Keratinocyte (primary cell): ENCODE measurements around the gene KIF21B. TPM values are rescaled to one million over a fixed set of nuclear protein-coding genes. Genes with fewer than 3 reads are reported as not detected.

ENCODE experiments used
- DNase-seq: peaks from one replicate; pipeline ENCODE4 v3.0.0-alpha.2; 2011; ENCODE audit warnings: low read depth, missing footprints, low spot score
- FAIRE-seq: peaks from 2 replicates; lab custom pipeline; 2011; peaks lifted over from hg19 to GRCh38; lab: Jason Lieb, UNC
- H2AFZ ChIP-seq: 2 replicates; pipeline ENCODE4 v1.6.0; 2012; ENCODE audit warnings: low read length, control low read depth, inconsistent platforms; ENCODE audit not compliant: control insufficient read depth
- H3K27ac ChIP-seq: 2 replicates; pipeline ENCODE4 v1.5.1; 2011; ENCODE audit warnings: low read length; ENCODE audit not compliant: control insufficient read depth, insufficient read depth
- H3K27me3 ChIP-seq: 3 replicates; pipeline ENCODE4 v1.6.0; 2011; ENCODE audit warnings: low read length; ENCODE audit not compliant: control insufficient read depth, insufficient read depth; ENCODE audit errors: extremely low read depth
- H3K36me3 ChIP-seq, 2 experiments: 2 replicates in 1 of 2; 3 replicates in 1 of 2; pipeline ENCODE4 v1.5.1; 2011; ENCODE audit warnings: low read length in 2 of 2, mild to moderate bottlenecking in 1 of 2; ENCODE audit not compliant: control insufficient read depth in 2 of 2, insufficient read depth in 2 of 2; ENCODE audit errors: extremely low read depth in 1 of 2
- H3K4me1 ChIP-seq: 3 replicates; pipeline ENCODE4 v1.5.1; 2011; ENCODE audit warnings: low read length; ENCODE audit not compliant: control insufficient read depth, insufficient read depth; ENCODE audit errors: extremely low read depth
- H3K4me2 ChIP-seq: 3 replicates; pipeline ENCODE4 v1.6.0; 2011; ENCODE audit warnings: low read depth, low read length; ENCODE audit not compliant: control insufficient read depth, insufficient read depth; ENCODE audit errors: extremely low read depth
- H3K4me3 ChIP-seq, 3 experiments: fragments of 200-600 bp in 1 of 3; sonication (generic) in 1 of 3; 2 replicates in 2 of 3; 3 replicates in 1 of 3; pipeline ENCODE4 v1.5.1; 2011 to 2016; ENCODE audit warnings: low read length in 3 of 3, mild to moderate bottlenecking in 3 of 3, control low read depth in 2 of 3, inconsistent platforms in 1 of 3, low read depth in 1 of 3, mixed read lengths in 1 of 3, mixed run types in 1 of 3, moderate library complexity in 1 of 3; ENCODE audit not compliant: control insufficient read depth in 2 of 3, insufficient read depth in 2 of 3; ENCODE audit errors: extremely low read depth in 1 of 3
- H3K79me2 ChIP-seq: 2 replicates; pipeline ENCODE4 v1.6.0; 2012; ENCODE audit warnings: low read length; ENCODE audit not compliant: control insufficient read depth, insufficient read depth
- H3K9ac ChIP-seq: 3 replicates; pipeline ENCODE4 v1.6.0; 2011; ENCODE audit warnings: low read length; ENCODE audit not compliant: control insufficient read depth, insufficient read depth; ENCODE audit errors: extremely low read depth
- H3K9me1 ChIP-seq: 3 replicates; pipeline ENCODE4 v1.6.0; 2011; ENCODE audit warnings: low read length; ENCODE audit not compliant: control insufficient read depth, insufficient read depth; ENCODE audit errors: extremely low read depth
- H3K9me3 ChIP-seq: 2 replicates; pipeline ENCODE4 v1.5.1; 2012; ENCODE audit warnings: low read depth, low read length; ENCODE audit not compliant: control insufficient read depth
- H4K20me1 ChIP-seq: 3 replicates; pipeline ENCODE4 v1.6.0; 2011; ENCODE audit warnings: low read length; ENCODE audit not compliant: control insufficient read depth, insufficient read depth; ENCODE audit errors: extremely low read depth
- EZH2 ChIP-seq: IDR thresholded peaks from one replicate; pipeline ENCODE4 v1.6.1; 2012; ENCODE audit warnings: inconsistent platforms, mild to moderate bottlenecking, low read length, moderate library complexity
- dilution Hi-C: fragments of 300-500 bp; cut with MboI; formaldehyde crosslinking; loops from one replicate; pipeline ENCODE4 v1.7.0; 2020; ENCODE audit warnings: low sequenced_read_pairs; ENCODE audit not compliant: extremely low pct_ligation_motif_present
- polyA plus RNA-seq, 5 experiments: library from polyadenylated mRNA; depleted of rRNA in 3 of 5; stranded (reverse) in 3 of 5; stranded (forward) in 1 of 5; unstranded in 1 of 5; fragments of >200 nt; gene quantifications; 1 replicate in 1 of 5; 2 replicates in 3 of 5; 3 replicates in 1 of 5; pipeline versions ENCODE4 v1.2.1 to v1.2.3, GENCODE V29; 2011 to 2012; ENCODE audit warnings: missing spikeins in 2 of 5, low read depth in 1 of 5, low replicate concordance in 1 of 5
- TF ChIP-seq, protein P1 (sequence below), 3 experiments: IDR thresholded peaks in 1 of 3; conservative IDR thresholded peaks in 1 of 3; optimal IDR thresholded peaks in 1 of 3; 2 replicates in 2 of 3; 3 replicates in 1 of 3; pipeline versions ENCODE3 to v1.5.1; 2011; ENCODE audit warnings: low read length in 3 of 3, mild to moderate bottlenecking in 3 of 3, moderate library complexity in 2 of 3, control low read depth in 1 of 3, inconsistent platforms in 1 of 3; ENCODE audit not compliant: insufficient read depth in 2 of 3; ENCODE audit errors: extremely low read depth in 1 of 3

Gene KIF21B
- polyA plus RNA-seq, 1 donor (not counting 4 experiments of a cell fraction or from before 2014, with no cell fraction given) = 0.17 TPM

- Histone ChIP-seq H3K27ac (no peak overlapping the region), H2AFZ (no peak overlapping the region), H3K9ac (no peak overlapping the region), H3K4me3 (no peak overlapping the region), H3K4me2 (peak overlapping the region; percentile 29), H3K9me3 (no peaks in the 10 kb centered on the region), H3K27me3 (peaks cover 5% of the 10 kb centered on the region), H3K79me2 (no peaks in the 10 kb centered on the region), H3K9me1 (no peaks in the 10 kb centered on the region), H4K20me1 (no peaks in the 10 kb centered on the region), H3K4me1 (peaks cover 38% of the 10 kb centered on the region), H3K36me3 (no peaks in the 10 kb centered on the region)
- FAIRE-seq (no peak), DNase-seq (no peak)
- TF ChIP-seq EZH2 = no peak
- TF ChIP-seq, protein P1, sequence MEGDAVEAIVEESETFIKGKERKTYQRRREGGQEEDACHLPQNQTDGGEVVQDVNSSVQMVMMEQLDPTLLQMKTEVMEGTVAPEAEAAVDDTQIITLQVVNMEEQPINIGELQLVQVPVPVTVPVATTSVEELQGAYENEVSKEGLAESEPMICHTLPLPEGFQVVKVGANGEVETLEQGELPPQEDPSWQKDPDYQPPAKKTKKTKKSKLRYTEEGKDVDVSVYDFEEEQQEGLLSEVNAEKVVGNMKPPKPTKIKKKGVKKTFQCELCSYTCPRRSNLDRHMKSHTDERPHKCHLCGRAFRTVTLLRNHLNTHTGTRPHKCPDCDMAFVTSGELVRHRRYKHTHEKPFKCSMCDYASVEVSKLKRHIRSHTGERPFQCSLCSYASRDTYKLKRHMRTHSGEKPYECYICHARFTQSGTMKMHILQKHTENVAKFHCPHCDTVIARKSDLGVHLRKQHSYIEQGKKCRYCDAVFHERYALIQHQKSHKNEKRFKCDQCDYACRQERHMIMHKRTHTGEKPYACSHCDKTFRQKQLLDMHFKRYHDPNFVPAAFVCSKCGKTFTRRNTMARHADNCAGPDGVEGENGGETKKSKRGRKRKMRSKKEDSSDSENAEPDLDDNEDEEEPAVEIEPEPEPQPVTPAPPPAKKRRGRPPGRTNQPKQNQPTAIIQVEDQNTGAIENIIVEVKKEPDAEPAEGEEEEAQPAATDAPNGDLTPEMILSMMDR (optimal IDR thresholded peaks at IDR 0.05 in 1 of 3, IDR thresholded peaks at IDR 0.05 in 1 of 3, conservative IDR thresholded peaks at IDR 0.05 in 1 of 3; ENCODE audit: extremely low read depth in 1 of 3, insufficient read depth in 2 of 3, low read length in 3 of 3) = no peak
- dilution Hi-C loops = no loop called here
Observed at GRCh38 chr1:201015551-201016091, 7.9 kb downstream of the KIF21B start.

GRCh38 chr1:201014816-201015200 lies 8.7 kb downstream of the KIF21B start:
- peaks cover 5% of the 10 kb centered on the region for H3K27me3 ChIP-seq
- DNase-seq (no peak), FAIRE-seq (no peak)
- H3K79me2 ChIP-seq = no peaks in the 10 kb centered on the region
- TF ChIP-seq, protein P1 (optimal IDR thresholded peaks at IDR 0.05 in 1 of 3, IDR thresholded peaks at IDR 0.05 in 1 of 3, conservative IDR thresholded peaks at IDR 0.05 in 1 of 3; ENCODE audit: extremely low read depth in 1 of 3, insufficient read depth in 2 of 3, low read length in 3 of 3) = no peak
- no peaks in the 10 kb centered on the region for H3K36me3 ChIP-seq
- H3K4me3 ChIP-seq = no peak overlapping the region
- no peaks in the 10 kb centered on the region for H4K20me1 ChIP-seq
- H3K9me1 ChIP-seq = no peaks in the 10 kb centered on the region
- H3K9ac ChIP-seq = no peak overlapping the region
- no peak overlapping the region for H3K4me2 ChIP-seq
- no peak overlapping the region for H3K27ac ChIP-seq
- H2AFZ ChIP-seq = no peak overlapping the region
- H3K4me1 ChIP-seq = peaks cover 30% of the 10 kb centered on the region
- no peaks in the 10 kb centered on the region for H3K9me3 ChIP-seq
- dilution Hi-C loops = no loop called here
